HG02623 (cell line): Measurements from ENCODE around the gene RNF208.
"Not testable (repeated sequence)": the region's sequence is repeated elsewhere in the genome, so short reads cannot be mapped to it uniquely, and the experiment has no call there.

Experiments
- ATAC-seq: cut with Tn5 transposase; IDR thresholded peaks from one replicate; pipeline ENCODE4 v1.9.1; 2021; ENCODE audit warnings: moderate library complexity; ENCODE audit not compliant: unreplicated experiment

Gene RNF208

DNA sequence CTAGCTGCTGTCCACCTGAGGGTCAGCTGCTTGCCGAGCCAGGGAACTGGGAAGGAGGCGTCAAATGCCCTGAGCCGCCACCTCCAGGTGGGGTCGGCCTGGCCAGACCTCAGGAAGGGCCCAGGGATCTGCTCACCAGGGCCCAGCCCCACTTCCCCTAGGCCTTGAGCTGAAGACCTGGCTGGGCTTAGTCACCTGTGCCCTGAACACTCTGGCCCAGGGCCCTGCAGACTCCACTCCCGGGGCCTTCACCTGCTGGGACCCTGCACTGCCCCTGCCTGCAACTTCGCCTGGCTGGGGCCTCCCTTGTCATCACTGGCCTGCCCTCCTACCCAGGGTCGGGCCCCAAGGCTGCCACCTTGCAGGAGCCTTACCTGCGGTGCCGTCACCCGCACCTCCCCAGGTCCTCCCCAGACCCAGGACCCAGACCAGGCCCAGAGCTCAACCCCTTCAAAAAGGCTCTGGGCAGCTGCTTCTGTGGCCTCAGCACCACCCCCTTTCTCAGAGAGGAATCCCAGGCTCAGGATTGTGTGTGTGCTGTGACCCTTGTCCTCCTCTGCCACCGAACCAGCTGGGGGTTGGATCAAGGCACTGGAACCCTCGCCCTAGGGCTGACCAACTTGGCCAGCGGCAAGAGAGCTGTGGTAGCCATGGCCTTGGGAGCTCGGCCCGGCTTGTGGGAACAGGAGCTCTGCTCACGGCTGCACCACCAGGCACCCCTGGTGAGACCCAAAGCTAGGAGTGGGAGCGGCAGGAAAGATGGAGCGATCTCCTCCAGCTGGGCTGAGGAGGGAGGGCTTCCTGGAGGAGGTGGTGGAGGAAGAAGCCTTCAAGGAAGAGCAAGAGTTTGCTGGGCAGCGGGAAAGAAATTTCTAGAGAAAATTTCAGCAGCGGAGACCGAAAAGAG is 31.9 kb upstream of the RNF208 start:
- ATAC-seq, result no peak

DNA sequence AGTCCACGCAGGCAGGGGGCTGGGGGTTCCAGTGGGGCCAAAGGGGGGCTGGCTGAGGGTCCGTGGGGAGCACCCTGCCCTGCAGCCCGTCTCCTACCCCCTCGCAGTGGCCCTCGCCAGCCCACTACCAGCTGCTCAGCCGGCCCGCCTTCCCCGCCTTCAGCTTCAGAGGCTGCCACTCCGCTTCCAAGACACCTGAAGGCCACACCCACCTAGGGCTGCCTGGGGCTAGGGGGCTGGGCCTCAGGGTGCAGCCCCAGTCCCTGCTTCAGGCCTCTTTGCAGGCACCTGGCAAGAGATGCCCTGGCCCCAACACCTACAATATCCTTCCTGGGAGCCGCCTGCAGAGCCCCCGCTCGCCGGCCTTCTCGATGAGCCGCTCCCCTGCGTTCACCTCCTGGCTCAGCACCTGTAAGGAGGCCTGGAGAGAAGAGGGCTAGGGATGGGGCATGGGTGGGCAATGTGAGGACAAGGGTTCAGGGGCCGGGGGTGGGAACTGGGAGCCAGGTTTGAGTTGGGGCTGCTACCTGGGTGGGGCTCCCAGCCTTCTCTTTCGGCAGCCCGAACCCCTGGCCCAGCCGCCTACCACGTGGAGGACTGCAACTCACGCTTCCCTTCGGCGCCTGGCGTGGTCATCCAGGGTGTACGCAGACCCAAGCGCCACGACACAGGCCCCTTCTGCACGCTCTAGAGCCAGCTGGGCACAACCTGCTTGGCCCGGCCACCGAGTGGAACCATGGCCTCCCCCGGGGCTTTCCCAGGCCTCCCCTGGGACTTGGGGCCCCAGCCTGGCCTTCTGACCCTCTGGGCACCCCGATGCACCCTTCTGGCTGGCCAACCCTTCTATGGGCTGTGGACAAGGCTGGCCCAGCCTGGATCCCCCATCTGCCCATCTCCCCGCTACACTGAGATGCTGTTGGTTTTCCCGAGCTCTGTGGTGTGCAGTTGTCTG is 30.8 kb upstream of the RNF208 start:
- no peak for ATAC-seq

GRCh38 chr9:137251490-137252268 is 29.6 kb upstream of the RNF208 start:
- no peak for ATAC-seq

DNA sequence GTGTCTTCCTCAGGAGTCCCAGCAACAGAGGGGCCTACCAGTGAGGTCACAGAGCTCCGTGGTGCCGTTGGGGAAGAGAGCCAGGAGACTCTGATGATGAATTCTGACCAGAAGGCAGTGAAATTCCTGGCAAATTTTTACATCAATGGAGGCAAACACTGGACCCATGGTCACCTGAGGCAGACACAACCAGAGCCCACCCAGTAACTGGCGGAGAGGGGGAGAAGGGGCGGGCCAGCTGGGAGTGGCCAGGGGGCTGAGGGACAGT is 29.1 kb upstream of the RNF208 start, which contains the start of gene STPG3:
Gene STPG3, plus strand, starts transcription at position 93 of the 268 bp plus-strand sequence. Its CDS starts 1 bp downstream, at position 94.
- no peak for ATAC-seq

DNA sequence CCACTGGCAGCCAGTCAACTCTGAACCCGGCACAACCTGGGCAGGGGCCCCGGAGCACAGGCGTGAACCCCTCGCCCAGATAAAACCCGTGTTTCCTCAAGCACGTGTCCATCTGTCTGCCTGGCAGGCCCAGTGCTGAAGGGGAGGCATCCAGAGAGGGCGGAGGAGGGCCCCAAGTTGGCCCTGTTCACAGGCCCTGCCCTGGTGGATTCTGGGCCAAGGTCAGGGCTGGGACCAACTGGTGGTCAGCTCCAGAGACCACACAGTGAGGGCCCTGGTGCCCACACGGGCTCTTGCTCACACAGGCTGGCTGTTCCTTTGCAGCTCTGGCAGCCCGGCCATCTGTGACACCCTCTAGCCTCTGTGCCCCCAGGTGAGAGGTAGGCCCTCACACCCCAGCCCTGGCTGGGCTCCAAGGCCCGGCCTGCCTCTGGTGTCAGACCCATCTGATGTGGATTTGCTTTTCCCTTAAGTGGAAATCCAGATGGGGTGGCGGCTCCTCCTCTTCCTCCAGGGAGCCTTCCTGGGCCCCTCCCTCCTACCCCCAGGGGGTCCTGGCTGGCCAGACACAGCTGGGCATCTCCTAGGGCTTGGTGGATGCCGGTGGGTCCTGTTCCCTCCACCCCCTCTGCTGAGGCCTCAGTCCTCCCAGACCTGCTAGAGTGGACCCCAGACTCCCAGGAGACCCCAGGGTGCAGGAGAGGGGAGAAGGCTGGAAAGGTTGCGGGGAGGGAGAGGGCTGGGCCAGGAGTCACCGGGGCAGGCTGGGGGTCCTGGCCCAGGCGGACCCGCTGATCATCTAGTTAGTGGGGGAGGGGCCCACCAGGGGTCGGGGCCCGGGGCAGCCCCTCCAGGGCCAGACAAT is 28.5 kb upstream of the RNF208 start:
- no peak for ATAC-seq

DNA sequence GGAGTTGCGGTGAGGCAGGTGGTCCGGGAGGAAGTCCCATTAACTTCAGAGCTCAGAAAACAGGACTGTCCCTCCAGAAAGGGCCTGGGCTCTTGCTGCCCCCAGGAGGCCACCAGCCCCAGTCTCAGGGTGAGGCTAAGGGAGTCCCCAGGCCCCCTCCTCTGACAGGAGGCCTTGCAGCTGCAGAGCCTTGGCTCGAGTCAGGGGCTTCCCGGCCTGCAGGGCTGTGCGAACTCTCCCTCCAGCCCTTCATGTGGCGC is 25.8 kb upstream of the RNF208 start:
- ATAC-seq, result no peak

GRCh38 chr9:137247135-137247915 is 25.3 kb upstream of the RNF208 start:
- ATAC-seq, result no peak

DNA sequence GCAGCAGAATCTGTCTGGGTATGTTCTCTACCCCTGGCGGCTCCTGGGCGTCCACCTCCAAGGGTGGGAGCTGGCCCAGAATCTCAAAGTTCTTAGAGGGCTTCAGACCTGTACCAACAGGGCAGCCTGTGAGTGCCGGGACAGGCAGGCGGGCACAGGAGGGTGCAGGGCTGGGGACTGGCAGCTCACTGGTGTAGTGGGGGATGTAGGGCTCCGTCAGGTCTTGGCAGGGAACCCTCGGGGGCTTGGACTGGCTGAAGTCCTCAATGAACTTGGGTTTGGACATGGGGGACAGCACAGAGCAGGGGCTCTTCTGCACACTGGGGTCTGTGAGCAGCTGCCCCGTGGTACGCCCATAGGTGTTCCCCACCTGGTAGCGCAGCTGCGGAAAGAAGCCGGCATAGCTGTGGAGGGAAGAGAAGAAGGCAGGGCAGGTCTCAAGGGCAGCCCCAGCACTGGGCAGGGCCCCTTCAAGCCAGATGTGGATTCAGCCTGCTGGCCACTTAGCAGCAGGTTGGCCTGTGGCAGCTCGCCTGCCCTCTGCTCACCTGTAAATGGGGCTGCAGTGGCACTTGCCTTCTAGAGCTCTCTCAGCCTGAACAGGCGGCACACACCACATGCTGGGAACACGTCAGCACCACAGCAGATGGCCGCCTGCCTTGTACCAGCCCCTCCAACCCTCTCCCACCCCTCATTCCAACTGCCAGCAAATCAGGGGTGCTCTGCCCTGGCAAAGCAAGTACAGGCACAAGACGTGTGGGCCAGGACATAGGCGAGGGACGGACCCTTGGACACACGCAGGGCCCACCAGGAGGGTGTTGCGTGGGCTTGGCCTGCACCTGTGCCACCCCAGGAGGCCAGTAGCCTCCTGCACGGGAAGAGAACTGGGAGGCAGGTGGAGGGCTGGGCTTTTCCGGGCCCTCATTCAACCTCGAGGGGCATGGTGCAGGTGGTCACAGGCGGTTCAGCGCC is 23.7 kb upstream of the RNF208 start:
- no peak for ATAC-seq

- ATAC-seq, result no peak
Observed at GRCh38 chr9:137244486-137245449, 22.7 kb upstream of the RNF208 start.

DNA sequence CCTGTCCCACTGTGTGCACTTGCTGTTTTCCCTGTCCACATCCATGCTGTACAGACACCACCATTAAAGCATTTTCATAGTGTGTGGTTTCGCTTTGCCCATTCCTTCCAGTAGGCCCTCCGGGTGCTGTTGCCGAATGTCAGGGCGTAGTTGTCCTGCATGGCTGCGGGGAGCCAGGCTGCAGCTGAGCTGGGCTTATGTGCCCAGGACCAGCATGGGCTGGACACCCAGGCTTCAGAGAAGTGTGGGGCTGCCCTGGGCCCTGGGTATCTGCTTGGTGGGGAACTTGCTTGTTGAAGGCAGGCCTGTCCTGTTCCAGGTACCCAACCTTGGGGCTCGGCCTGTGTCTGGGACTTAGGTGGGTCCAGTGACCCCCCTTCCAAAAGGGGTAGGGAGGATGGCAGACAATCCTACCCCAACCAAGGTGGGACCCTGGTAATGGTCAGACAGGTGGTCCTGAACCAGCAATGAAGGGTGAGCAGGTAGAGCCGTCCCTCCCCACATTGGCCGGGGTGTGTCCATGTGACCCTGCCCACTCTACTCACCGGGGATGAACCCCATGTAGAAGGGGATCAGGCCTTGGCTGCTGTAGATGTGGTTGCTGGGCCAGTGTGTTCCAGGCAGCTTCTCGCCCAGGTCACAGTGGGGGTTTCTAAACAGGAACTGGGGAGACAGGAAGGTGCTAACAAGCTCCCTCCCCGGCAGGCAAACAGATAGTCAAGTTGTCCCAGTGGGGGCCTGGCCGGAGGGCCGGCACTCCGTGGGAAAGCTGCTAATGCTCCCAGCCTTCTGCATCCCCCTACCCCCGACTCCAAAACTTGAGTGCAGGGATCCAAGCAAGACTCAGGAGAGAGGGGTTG is 21.8 kb upstream of the RNF208 start:
- ATAC-seq, result no peak

- ATAC-seq, result not testable (repeated sequence)
Observed at GRCh38 chr9:137243266-137243625, 21.2 kb upstream of the RNF208 start.

- no peak for ATAC-seq
Observed at GRCh38 chr9:137242269-137243203, 20.5 kb upstream of the RNF208 start.

GRCh38 chr9:137241490-137242268 is 19.6 kb upstream of the RNF208 start:
- no peak for ATAC-seq

GRCh38 chr9:137240841-137241489 is 18.9 kb upstream of the RNF208 start, which contains the start of gene TUBB4B:
Gene TUBB4B (plus strand): TSS chr9:137241287. CDS start chr9:137241361, 74 bp downstream.
- ATAC-seq, result peak; percentile 72
